Posterior cingulate gyrus (tissue), 11 donors: ENCODE measurements around the gene TMIGD2.
"Not testable (repeated sequence)": the region's sequence is repeated elsewhere in the genome, so short reads cannot be mapped to it uniquely, and the experiment has no call there.

ENCODE experiments used
- DNase-seq, 10 donors: peaks; one replicate each; pipeline versions ENCODE4 v3.0.0 to v3.0.0-alpha.2; 2020 to 2021; ENCODE audit warnings: mixed read lengths in 3 of 10
- intact Hi-C: fragments of 100-400 bp; cut with DNase I; formaldehyde crosslinking; loops from one replicate; pipeline ENCODE4 v1.15.1; 2023

The TMIGD2 gene, protein sequence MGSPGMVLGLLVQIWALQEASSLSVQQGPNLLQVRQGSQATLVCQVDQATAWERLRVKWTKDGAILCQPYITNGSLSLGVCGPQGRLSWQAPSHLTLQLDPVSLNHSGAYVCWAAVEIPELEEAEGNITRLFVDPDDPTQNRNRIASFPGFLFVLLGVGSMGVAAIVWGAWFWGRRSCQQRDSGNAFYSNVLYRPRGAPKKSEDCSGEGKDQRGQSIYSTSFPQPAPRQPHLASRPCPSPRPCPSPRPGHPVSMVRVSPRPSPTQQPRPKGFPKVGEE

DNA sequence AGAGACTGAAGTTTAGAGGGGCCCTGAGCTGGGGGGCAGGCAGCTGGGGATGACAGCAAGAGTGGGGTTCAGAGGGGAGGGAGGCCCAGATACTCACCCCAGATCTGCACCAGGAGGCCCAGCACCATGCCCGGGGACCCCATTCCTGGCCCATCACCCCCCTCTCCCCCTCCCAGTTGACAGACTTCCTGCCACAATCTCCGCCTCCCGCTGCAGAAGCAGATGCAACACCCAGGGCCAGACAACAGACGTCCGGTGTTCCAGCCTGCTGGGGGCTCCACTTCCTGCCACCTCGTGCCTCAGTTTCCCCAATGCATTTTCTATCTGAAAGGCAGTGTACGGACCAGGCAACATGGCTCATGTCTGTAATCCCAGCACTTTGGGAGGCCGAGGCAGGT lies at the start of gene TMIGD2:
Gene TMIGD2 (minus strand): TSS at position 147 of the 398 bp plus-strand sequence. CDS start 4 bp downstream, at position 143.
- DNase-seq, result no peak
- intact Hi-C loops, result no loop called here

DNA sequence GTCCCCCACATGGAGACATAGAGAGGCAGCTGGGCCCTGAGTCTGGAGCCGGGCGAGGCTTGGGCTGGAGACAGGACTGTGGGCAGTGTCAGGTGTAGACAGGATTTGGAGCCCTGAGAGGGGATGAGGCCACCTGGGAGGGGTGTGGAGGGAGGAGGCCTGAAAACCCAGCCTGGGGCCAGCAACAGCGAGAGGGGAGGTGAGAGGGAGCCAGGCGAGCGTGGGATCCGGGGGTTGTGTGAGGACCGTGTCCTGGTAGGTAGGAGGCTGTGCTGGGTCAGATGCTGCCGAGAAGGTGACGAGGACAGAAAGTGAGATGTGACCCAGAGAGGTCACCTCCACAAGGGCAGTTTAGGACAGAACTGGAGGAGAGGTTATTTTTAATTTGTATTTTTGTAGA lies 48.5 kb upstream of the TMIGD2 start:
- intact Hi-C loops, result no loop called here
- no peak for DNase-seq

DNA sequence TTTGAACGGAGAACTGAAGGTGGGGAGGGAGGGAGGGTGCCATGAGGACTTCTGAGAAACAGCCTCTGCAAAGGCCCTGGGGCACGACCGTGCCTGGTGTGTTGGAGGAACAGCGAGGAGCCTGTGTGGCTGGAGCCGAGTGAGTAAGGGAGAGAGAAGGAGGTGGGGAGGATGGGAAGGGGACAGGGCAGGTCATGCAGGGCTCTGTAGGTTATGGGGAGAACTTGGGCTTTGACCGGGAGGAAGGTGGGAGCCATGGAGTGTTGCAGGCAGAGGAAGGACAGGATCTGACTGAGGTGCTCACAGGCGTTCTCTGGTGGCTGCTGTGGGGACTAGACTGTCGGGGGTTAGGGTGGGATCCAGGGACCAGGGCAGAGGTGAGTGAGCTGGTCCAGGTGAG lies 47.9 kb upstream of the TMIGD2 start:
- intact Hi-C loops, result no loop called here
- no peak for DNase-seq

DNA sequence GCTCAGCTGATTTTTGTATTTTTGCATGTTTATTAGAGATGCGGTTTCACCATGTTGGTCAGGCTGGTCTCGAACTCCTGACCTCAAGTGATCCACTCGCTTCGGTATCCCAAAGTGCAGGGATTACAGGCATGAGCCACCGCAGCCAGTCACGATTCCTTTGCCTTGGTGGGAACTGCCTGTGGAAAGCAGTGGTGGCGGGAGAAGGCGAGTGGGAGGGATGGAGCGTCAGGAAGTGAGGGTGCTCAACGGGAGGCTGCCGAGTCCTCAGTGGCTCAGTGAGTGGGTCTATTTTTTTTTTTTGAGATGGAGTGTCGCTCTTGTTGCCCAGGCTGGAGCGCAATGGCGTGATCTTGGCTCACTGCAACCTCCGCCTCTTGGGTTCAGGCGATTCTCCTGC lies 47.0 kb upstream of the TMIGD2 start:
- peak in 1 of 10 donors; percentile 85 for DNase-seq
- intact Hi-C loops, result not testable (repeated sequence)

DNA sequence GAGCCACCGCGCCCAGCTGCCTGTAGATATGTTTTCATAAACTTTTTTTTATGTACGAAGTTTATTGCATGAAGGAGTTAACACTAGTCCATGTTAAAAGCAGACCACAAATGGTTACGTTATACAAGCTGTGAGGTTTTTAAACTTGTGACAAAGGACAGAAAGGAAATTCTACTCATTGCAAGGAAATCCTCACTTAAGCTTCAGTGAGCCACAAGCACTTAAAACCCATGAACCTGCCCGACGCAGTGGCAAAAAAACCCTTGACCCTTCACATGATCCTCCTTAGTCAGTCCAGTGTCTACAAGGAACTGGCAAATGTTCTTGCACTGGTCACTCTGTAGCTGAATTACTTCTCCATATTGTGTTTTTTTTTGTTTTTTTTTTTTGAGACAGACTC lies 45.3 kb upstream of the TMIGD2 start:
- no peak for DNase-seq
- intact Hi-C loops, result no loop called here

DNA sequence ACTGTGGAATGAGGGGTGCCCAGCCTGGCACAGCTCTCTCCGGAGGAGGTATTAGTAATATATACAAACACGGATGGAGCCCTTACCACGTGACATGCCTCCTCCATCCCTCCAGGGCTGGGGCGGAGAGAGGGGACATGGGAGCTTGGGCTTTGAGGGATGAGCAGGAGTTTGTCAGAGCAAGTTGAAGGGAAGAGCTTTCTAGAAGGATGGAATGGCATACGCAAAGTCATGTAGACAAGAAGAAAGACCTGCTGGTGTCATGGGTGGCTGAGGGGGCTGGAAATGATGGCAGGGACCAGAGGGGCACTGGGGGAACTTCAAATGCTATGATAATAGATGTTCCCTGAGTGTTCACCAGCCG lies 43.8 kb upstream of the TMIGD2 start:
- no peak for DNase-seq
- intact Hi-C loops, result no loop called here

DNA sequence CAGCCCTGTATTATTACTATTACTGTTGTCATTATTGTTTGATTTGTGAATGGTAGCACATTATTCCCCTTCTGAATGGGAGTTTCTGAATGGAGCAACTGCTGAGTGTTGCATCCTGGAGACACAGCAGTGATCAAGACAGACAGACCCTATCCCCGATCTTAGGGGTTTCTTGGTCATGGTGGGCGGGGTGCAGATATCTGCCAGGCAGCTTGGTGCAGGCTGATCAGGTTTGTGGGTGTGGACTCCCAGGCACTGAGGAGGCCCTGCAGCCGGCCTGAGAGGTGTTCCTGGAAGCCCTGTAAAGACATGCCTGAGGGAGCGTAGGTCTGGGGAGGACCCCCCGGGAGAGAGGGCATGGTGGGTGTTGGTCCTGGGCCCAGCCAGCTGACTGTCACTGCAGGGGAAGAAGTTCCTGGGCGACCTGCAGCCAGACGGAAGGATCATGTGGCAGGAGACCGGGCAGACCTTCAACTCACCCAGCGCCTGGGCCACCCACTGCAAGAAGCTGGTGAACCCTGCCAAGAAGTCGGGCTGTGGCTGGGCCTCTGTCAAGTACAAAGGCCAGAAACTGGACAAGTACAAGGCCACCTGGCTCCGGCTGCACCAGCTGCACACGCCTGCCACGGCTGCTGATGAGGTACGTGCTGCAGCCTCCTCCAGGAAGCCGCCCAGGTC lies 43.3 kb upstream of the TMIGD2 start:
- peak in 1 of 10 donors; percentile 59 for DNase-seq
- intact Hi-C loops, result no loop called here

DNA sequence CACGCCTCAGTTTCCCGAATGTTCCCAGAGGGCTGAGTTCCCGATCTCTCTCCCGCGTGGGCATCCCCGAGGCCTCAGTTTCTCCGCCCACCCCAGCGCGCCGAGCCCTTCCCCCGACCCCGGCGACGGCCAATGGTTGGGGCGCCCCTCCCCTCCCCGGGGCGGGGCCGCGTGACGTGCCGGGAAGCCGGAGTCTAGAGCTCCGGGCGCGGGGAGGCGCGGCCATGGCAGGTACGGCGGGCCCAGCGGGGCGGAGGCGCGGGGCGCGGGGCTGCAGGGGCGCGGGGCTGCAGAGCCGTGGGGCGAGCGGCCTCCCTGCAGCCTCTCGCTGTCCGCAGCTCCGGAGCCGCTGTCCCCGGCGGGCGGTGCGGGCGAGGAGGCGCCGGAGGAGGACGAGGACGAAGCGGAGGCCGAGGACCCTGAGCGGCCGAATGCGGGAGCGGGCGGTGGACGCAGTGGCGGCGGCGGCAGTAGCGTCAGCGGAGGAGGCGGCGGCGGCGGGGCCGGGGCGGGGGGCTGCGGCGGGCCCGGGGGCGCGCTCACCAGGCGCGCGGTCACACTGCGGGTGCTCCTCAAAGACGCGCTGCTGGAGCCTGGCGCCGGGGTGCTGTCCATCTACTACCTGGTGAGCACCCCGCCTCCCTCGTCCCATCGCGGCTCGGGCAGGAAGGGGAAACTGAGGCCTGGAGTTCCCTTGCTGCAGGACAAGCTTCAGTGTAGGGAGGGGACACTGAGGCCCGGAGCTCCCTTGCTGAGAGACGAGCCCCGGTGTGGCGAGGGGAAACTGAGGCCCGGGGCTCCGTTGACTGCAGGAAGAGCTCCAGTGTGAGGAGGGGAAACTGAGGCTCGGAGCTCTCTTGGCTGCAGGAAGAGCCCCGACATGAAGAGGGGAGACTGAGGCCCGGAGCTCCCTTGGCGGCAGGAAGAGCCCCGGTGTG lies 41.5 kb upstream of the TMIGD2 start, which contains the start of gene MPND:
Gene MPND (plus strand): TSS at position 193 of the 938 bp plus-strand sequence. CDS start 32 bp downstream, at position 225.
- peak; percentile 88 to 99 (median 96) for DNase-seq
- intact Hi-C loops, result loop anchor here (2.0 kb wide), 1 partner anchor 15 kb away; no protein-coding TSS in a partner anchor

DNA sequence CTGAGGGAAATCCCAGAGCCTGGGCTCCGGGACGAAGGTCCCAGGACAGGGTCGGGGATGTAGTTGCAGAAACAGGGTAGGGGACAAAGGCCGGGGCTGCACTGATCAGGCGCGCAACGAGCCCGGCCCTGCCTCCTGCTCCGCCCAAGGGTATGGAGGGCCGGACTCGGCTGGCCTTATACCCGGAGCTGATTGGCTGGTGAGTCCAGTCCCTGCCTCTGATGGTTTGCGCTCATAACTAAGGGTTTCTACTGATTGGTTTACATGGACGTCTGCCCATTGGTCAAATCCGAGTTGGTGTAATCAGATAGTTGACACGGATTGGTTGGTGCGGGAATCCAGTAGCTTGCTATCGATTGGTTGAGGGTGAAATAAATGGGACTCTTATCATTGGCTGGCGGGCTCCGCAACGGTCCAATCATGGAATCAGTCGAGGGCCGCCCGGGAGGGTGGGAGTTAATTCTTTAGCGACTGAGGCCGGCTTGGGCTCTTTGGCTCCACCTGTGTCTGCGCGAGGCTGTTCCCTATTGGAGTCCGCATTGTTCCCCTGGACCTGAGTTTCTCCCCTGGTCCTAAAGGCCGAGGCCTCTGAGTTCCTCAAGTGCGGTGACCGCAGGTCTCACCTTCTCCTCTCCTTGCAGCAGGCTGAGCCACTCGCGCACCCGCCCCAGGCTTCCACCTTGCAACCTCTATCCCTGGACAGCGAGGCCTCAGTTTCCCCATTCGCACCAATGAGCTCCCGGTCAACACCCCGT lies 40.6 kb upstream of the TMIGD2 start:
- DNase-seq, result peak; percentile 93 to 100 (median 96)

DNA sequence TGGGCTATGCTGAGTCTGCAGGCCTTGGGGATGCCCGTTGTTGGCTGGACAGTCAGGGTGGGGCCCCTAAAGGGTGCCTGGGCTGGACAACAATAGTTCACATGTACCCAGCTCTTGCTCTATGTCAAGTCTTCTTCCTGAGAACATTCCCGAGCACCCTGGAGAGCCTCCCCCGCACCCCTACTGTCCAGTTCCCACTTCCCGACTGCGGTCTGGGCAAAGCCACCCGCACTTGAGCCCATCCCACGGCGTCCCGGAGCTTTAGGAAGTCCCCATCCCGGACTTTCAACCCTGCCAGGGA lies 40.1 kb upstream of the TMIGD2 start:
- DNase-seq, result peak in 1 of 10 donors; percentile 36
- intact Hi-C loops, result loop anchor here (2.0 kb wide), 1 partner anchor 13 kb away; no protein-coding TSS in a partner anchor

More for the DNA sequence above, 40.6 kb upstream of the TMIGD2 start:
- intact Hi-C loops, result loop anchor here (2.0 kb wide), 1 partner anchor 14 kb away; no protein-coding TSS in a partner anchor

DNA sequence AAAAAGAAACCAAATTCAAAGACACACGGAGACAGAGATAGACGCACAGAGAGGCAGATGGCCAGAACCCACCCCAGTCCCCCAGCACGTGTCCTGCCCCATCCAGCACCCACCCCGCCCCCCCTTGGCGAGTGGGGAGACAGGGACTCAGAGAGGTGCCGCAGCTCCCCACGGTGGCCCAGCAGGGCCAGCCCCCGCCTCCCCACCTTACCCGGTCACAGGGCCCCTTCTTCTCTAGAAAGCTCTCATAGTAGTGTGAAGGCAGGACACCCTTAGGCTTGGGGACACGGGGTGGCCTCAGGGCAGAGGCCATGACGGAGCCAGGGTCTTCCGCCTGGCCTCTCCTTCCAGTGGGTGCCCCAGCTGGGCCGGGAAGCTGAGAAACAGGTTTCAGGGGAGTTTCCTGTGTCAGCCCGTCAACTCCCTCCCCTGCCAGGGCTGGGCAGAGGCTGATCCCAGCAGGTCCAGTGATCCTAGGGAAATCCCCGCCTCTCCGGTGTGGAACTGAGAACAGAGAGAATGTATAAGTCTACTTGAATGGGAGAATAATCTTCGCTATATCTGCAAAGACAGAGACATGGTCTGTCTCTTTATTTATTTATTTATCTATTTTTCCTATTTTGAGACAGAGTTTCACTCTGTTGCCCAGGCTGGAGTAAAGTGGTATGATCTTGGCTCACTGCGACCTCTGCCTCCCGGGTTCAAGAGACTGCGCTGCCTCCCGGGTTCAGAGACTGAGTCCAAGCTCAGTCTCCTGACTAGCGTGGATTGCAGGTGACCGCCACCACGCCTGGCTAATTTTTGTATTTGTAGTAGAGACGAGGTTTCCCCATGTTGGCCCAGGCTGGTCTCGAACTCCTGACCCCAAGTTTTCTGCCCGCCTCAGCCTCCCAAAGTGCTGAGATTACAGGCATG lies 36.5 kb upstream of the TMIGD2 start, which contains the start of gene STAP2:
Gene STAP2 (minus strand): TSS at position 387 of the 915 bp plus-strand sequence. CDS start 74 bp downstream, at position 313.
- intact Hi-C loops, result no loop called here
- DNase-seq, result peak in 2 of 10 donors; percentile 30 to 64

DNA sequence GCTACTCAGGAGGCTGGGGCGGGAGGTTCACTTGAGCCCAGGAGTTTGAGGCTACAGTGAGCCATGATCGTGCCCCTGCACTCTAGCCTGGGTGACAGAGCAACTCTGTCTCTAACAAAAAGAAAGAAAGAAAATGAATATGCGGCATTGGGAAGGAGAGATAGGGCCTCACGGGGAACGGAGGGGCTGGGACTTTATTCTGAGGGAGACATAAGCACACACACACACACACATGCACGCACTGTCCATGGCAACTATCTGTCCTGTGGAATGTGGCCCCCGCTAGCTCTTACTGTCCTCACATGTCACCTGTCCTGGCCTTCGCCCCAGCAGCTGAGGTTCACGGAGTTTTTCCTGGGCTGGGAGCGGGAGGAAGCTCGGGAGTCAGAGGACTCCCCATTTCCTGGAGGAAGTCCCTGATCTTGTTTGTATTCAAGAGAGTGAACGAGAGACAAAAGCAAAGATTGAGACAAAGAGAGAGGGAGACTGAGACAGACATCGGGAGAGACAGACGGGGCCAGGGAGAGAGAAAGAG lies 35.8 kb upstream of the TMIGD2 start:
- peak in 2 of 10 donors; percentile 43 to 64 for DNase-seq
- intact Hi-C loops, result no loop called here

DNA sequence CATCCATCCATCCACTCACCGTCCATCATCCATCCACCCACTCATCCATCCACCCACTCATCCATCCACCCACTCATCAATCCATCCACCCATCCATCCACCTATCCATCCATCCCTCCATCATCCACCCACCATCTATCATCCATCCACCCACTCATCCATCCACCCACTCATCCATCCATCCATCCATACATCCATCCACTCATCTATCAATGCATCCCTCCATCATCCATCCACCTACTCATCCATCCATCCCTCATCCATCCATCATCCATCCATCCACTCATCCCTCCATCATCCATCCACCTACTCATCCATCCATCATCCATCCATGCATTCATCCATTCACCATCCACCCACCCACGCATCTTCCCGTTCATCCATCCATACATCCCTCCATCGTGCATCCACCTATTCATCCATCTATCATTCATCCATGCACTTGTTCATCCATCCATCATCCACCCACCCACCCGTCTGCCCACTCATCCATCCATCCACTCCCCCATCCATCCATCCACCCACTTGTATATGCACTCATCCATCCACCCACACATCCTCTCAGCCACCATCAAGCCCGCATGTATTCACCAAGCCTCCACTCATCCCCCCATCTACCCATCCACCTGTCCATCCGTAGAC lies 32.9 kb upstream of the TMIGD2 start:
- DNase-seq, result no peak
- intact Hi-C loops, result no loop called here

DNA sequence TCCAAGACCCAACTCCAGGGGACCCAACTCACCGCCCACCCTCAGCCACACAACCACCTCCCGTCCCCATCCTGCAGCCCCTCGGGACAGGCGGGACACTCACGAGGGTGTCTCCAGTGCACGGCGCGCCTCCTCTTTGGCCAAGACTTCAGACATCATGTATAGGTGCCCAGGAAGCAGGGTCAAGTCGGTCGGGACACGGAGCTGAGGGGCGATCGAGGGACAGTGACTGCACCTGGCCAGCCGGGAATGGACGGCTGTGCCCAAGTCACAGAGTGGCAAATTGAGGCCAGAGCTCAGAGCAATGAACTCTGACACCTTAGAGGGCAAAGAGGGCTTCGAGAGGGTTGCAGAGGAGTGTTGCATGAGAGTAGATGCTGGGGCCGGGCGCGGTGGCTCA lies 27.7 kb upstream of the TMIGD2 start:
- peak in 1 of 10 donors; percentile 57 for DNase-seq
- intact Hi-C loops, result loop anchor here (2.0 to 10.0 kb wide), 2 partner anchors 13 to 65 kb away; partner anchors contain the start of gene MPND

DNA sequence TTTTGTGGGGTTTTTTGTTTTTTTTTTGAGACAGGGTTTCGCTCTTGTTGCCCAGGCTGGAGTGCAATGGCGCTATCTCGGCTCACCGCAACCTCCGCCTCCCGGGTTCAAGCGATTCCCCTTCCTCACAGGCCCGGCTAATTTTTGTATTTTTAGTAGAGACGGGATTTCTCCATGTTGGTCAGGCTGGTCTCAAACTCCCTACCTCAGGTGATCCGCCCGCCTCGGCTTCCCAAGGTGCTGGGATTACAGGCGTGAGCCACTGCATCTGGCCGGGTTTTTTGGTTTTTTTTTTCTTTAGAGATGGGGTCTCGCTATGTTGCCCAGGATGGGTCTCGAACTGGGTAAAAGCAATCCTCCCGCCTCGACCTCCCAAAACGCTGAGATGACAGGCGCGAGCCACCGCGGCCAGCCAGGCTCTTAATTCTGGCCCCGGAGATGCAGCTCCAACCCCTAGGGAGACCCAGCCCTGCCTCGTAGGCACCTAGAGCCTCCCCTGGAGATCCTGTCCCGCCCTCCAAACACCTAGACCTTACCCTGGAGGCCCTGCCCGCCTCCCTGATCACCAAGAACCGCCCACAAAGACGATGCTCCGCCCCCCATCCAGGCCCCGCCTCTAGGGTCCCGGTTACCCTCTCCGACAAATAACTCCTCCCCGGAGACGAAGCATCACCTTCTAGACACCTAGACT lies 26.9 kb upstream of the TMIGD2 start:
- intact Hi-C loops, result loop anchor here (2.0 to 10.0 kb wide), 2 partner anchors 14 to 64 kb away; partner anchors contain the start of gene MPND
- DNase-seq, result peak in 1 of 10 donors; percentile 67

DNA sequence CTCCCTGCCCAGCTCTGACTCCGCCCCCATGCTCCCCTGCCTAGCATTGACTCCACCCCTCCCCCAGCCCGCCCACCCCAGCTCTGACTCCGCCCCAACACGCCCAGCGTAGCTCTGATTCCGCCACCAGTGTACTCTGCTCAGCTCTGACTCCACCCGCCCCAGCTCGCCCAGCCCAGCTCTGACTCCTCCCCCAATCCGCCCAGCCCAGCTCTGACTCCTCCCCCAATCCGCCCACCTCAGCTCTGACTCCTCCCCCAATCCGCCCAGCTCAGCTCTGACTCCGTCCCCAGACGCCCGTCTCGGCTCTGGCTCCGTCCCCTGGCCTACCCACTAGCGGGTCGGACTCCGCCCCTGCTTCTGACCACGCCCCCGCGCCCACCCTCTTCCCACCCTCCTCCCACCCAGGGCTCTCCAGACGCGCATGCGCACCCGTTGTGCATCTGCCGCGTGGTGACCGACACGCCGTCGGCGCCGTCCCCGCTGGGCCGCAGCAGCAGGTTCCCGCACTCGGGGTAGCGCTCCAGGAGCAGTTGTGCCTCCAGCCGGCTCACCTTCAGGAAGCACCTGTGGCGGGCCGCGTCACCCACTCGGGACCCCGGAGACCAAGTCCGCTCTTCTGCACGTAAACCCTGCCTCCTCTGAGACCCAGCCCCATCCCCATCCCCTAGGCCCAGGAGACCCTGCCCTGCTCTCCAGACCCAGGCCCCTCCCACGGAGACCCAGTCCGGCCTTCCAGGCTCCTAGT lies 26.2 kb upstream of the TMIGD2 start:
- peak; percentile 94 to 100 (median 97) for DNase-seq
- intact Hi-C loops, result loop anchor here (2.0 to 10.0 kb wide), 2 partner anchors 14 to 64 kb away; partner anchors contain the start of gene MPND
